Stimulated activated CD8-positive, alpha-beta memory T cell treated with anti-CD3 and anti-CD28 coated beads, Interleukin-2, amount 100 ng/mL, for 48 hours (primary cell): Measurements from ENCODE around the gene KRT77.
"Not testable (repeated sequence)": the region's sequence is repeated elsewhere in the genome, so short reads cannot be mapped to it uniquely, and the experiment has no call there.

Source experiments
- DNase-seq, 2 donors: peaks; one replicate each; pipeline ENCODE4 v3.0.0-alpha.2; 2020; ENCODE audit warnings: low read depth in 2 of 2

The KRT77 gene

GRCh38 chr12:52676163-52676562, 27.2 kb downstream of the KRT77 start:
- no peak for DNase-seq

GRCh38 chr12:52675301-52675701, 28.0 kb downstream of the KRT77 start:
- no peak for DNase-seq

DNA sequence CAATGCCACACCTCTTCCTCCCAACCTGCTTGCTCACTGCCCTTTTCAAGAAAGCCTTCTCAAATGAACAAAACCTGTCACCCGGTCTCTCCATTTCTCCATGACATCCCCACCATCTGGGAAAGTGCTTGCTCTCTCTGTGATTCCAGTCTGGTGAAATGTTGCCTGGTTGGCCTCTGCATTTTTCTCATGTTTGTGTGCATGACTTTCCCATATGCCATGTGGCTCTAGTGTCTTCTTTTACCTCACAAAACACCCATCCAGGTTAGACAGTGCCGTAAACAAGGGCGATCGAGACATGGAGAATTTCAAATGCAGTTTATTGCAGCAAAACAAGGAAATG, 28.9 kb downstream of the KRT77 start:
- DNase-seq, result no peak

DNA sequence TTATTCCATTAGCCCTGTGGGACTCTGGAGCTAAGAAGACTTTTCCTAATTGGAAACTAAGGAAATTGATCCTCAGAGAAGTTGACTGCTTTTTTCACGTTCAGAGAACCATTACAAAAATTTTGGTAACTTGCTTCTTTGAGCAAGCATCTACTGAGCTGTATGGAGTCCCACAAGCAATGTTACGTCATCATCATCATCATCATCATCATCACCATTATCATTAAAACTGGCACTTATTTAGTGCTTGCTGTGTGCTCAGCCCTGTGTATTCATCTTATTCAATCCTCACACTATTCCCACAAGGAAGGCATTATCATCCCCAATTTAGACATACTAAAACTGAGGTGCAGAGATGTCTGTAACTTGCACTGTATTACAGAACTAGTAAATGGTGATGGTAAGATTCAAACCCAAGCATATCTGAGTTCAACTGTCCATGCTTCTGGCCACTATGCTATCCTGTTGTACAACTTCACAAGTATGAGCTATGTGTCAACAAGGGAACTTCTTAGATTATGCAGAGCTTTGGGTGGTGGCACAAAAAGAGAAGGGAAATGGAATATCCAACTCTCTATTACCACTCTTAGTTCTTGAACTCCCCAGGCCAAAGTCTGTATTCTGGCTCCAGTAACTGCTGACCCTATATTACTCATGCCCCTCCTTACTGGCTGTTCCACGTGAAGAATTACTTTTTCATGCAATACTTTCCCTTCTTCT, 29.5 kb downstream of the KRT77 start:
- DNase-seq, result no peak

GRCh38 chr12:52673217-52673616, 30.1 kb downstream of the KRT77 start:
- DNase-seq, result no peak

GRCh38 chr12:52672321-52672933, 30.9 kb downstream of the KRT77 start:
- DNase-seq, result no peak

DNA sequence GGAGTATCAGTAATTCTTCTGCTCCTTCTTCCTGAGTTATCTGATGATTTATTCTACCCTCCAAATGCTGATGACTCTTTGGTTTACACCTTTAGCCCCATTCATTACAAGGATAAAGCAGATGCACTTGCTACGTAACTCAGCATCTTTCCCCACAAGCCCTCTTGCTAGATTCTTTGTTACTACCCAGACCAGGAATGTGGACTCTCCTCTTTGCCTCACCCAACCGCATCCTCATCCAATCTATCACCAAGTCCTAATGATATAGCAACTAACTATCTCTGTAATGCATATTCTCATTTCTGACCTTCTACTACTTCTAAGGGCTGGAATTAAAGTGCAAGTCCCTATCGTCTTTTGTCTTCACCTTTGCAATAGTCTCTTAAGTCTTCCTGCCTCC, 32.4 kb downstream of the KRT77 start:
- no peak for DNase-seq

DNA sequence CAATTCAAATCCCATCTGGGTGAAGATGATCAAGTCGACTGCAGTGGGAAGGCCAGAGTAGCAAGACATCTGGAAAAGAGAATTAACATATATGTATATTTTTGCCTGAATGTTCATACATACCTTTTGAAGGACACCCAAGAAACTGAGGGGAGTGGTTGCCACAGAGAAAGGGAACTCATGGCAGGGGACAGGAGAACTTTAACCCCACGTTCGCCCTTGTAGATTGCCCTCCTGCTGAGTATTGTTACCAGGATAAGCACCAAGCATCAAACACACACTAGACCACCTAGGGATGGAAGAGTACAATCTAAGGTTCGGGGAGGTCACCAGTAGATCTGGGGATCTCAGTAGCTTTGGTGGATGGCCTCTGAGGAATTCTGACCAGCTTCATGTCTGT, 32.8 kb downstream of the KRT77 start:
- DNase-seq, result no peak

DNA sequence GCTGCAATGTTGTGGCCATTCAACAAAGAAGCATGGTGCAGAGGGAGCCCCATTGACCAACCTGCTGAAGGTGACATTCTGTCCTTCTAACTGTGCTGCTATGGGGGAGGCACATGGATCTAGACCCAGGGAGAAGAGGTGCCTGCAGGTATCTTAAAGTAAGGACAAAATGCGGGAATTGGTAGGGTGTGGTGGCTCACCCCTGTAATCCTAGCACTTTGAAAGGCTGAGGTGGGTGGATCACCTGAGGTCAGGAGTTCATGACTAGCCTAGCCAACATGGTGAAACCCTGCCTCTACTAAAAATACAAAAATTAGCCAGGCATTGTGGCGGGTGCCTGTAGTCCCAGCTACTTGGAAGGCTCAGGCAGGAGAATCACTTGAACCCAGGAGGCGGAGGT, 33.4 kb downstream of the KRT77 start:
- DNase-seq, result not testable (repeated sequence)

DNA sequence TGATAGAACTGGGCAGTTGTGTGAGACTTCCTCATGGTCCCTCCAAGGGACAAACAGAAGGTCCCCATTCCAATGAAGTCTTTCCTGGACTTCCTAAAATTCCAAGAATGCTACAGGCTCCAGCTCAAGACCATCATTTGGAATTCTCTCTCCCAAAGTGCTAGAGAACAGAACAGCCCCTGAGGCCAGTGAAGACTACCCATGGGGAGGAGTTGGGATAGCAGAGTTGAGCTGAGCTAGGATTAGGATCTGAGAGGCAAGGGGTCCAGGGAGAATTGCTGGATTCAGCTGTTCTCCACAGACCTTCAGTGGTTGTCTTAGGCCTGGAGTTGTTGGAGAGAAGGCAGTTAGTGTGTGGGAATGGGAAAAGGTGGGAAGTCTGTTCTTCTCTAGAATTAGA, 33.9 kb downstream of the KRT77 start:
- DNase-seq, result no peak

- no peak for DNase-seq
Measured at GRCh38 chr12:52667931-52668330, 35.4 kb downstream of the KRT77 start.

DNA sequence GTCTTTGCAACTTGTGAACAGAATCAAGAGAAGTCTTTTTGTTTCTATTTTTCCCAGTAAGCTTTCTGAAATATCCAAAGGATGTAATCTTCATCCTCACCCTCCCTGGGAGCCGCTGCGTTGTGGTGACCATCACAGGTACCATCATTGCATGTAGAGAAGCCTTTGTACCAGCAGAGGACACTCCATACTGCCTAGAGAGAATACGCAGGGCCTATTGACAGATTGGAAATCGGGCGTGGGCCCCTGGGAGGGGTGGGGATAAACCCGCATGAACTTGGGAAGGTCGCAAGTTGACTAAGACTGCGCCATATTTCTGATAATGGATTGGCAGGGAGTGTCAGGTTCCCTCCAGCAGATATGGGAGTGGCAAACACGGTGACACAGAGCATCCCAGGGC, 35.8 kb downstream of the KRT77 start:
- DNase-seq, result no peak

GRCh38 chr12:52666471-52666870, 36.9 kb downstream of the KRT77 start:
- no peak for DNase-seq

DNA sequence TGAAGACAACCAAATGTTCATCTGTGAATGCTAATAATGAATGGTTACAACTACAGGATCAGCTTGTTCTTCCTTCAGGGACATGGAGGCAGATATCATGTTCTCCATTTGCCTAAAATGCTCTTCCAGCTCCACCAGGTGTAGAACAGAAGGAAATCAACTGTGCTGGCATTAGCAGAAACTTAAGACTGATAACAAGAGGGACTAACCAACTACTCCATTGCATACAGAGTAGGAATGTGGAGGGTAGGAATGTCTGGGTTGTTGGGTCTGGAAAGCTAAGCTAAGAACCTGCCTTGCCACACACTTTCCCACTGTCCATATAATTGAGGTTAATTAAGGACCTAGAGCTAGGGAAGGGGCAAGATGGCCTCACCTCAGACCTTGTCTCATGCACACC, 39.9 kb downstream of the KRT77 start:
- no peak for DNase-seq

GRCh38 chr12:52662918-52663229, 40.5 kb downstream of the KRT77 start:
- DNase-seq, result no peak

GRCh38 chr12:52662093-52662917, 41.0 kb downstream of the KRT77 start:
- DNase-seq, result no peak

DNA sequence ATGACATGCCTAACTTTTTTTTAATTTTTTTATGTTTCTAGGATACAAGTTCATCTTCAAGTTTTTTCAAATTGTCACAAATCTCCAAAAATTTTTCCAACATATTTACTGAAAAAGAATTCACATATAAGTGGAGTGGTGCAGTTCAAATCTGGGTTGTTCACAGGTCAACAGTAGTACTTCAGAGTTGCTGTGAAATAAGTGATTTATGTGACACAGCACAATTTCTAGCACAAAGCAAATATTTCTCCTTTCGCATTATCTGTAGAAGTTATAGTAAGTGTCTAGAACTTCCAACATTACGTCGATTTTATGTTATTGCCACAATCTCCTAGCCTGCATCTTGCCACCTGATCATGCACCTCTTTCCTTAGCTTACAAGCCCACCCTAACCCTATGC, 41.7 kb downstream of the KRT77 start:
- no peak for DNase-seq

GRCh38 chr12:52660934-52661499, 42.3 kb downstream of the KRT77 start:
- DNase-seq, result no peak

DNA sequence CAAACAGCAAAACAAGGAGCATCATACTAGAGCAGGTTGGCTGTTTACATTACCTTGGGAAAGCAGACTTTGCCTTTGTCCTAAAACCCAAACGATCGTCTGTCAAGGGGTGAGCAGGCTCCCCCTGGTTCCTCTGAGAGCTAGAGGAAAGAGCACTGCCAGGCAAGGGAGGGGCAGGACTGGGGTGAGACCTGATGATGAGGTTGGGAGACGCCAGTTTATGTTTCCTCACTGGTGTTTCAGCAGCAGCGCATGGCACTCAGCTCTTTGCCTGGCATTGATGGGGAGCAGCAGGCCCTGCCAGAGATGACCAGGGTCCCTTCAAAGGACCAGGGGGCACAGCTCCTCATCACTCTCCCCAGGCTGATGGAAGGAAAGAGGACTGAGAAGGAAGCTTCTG, 43.4 kb downstream of the KRT77 start:
- no peak for DNase-seq

GRCh38 chr12:52659395-52659794, 43.9 kb downstream of the KRT77 start:
- DNase-seq, result no peak

DNA sequence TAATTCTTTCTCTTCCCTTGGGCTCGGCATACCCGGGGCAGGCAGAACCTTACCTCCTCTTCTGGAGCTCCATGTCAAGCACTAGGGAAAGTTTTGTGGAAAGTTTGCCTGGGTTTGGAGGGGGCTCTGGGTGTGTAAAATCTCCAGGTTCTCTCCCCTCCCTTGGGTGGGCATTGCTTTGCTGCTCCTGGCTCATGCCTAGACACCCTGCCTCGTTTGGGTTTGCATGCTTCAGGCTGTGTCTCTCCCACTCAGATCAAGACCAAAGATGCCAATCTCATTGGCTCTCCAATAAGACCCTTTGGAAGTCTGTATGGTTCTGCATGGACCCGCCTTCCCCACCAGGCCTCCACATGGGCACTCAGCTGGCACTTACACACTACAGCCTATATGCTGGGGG, 45.1 kb downstream of the KRT77 start:
- DNase-seq, result no peak

GRCh38 chr12:52657250-52657902, 45.9 kb downstream of the KRT77 start:
- no peak for DNase-seq
